A549 (cell line): ENCODE results near the gene LDLRAD4. TPM values are rescaled to one million over a fixed set of nuclear protein-coding genes. Genes with fewer than 3 reads are reported as not detected.

Source experiments
- ATAC-seq, 2 experiments: fragments of 200-7000 bp in 1 of 2; fragments of >200 bp in 1 of 2; cut with Nextera tagmentation in 1 of 2; cut with Tn5 transposase in 1 of 2; 3 replicates each; pipeline versions ENCODE4 v1.8.0 to v1.9.1; 2018 to 2020; ENCODE audit warnings: mild to moderate bottlenecking in 1 of 2, moderate library complexity in 1 of 2
- CTCF ChIA-PET: fragments of 300-600 bp; sonication (Branson Sonifier 250); formaldehyde crosslinking; extraction: SDS; loops from one replicate; lab custom pipeline; 2021; ENCODE audit warnings: antibody characterized with exemption, inconsistent platforms; lab: Yijun Ruan, JAX
- POLR2A ChIA-PET: fragments of 350-600 bp; formaldehyde crosslinking; extraction: SDS; loops from one replicate; lab custom pipeline; 2021; ENCODE audit warnings: antibody characterized with exemption, inconsistent platforms; lab: Yijun Ruan, JAX
- DNase-seq, 2 experiments: peaks; one replicate each; pipeline versions ENCODE4 v3.0.0 to v3.0.0-alpha.2; 2011 to 2016; ENCODE audit warnings: low read depth in 1 of 2, low spot score in 1 of 2
- FAIRE-seq: peaks from 2 replicates; lab custom pipeline; 2011; peaks lifted over from hg19 to GRCh38; lab: Jason Lieb, UNC
- H3K27ac ChIP-seq, 2 experiments: fragments of >200 bp; sonication (Bioruptor Twin); formaldehyde crosslinking; 3 replicates each; pipeline ENCODE4 v1.5.1; 2016 to 2017
- H3K4me1 ChIP-seq: fragments of >200 bp; sonication (Bioruptor Twin); formaldehyde crosslinking; 3 replicates; pipeline ENCODE4 v1.6.1; 2016
- H3K4me2 ChIP-seq: fragments of >200 bp; sonication (Bioruptor Twin); formaldehyde crosslinking; 3 replicates; pipeline ENCODE4 v1.6.1; 2016
- H3K4me3 ChIP-seq: fragments of >200 bp; sonication (Bioruptor Twin); formaldehyde crosslinking; 3 replicates; pipeline ENCODE4 v1.5.1; 2016
- H3K9me3 ChIP-seq: fragments of >200 bp; sonication (Bioruptor Twin); formaldehyde crosslinking; 3 replicates; pipeline ENCODE4 v1.6.1; 2016
- ATOH8 ChIP-seq: fragments of 250-450 bp; sonication (Bioruptor Pico); IDR thresholded peaks from 2 replicates; pipeline ENCODE4 v1.5.0; 2020; ENCODE audit warnings: low read depth, mild to moderate bottlenecking, moderate library complexity
- CBX8 ChIP-seq: fragments of 200-600 bp; sonication (generic); IDR thresholded peaks from 2 replicates; pipeline ENCODE4 v1.6.1; 2016
- CHD4 ChIP-seq: fragments of 200-600 bp; sonication (generic); IDR thresholded peaks from 2 replicates; pipeline ENCODE4 v1.6.1; 2016; ENCODE audit warnings: antibody characterized with exemption, mild to moderate bottlenecking, borderline replicate concordance
- E2F6 ChIP-seq: IDR thresholded peaks from 2 replicates; pipeline ENCODE4 v1.6.1; 2012; ENCODE audit warnings: low read depth, borderline replicate concordance
- EP300 ChIP-seq, 2 experiments: fragments of >200 bp; sonication (Bioruptor Twin); formaldehyde crosslinking; IDR thresholded peaks; 2 replicates in 1 of 2; 3 replicates in 1 of 2; pipeline ENCODE4 v1.6.1; 2016 to 2017
- ESRRA ChIP-seq: fragments of 150-350 bp; IDR thresholded peaks from 2 replicates; pipeline ENCODE4 v1.6.1; 2014; ENCODE audit warnings: mild to moderate bottlenecking, low read length, borderline replicate concordance
- FOSB ChIP-seq: fragments of 250-450 bp; sonication (Bioruptor Pico); IDR thresholded peaks from 2 replicates; pipeline ENCODE4 v1.5.0; 2020; ENCODE audit warnings: mild to moderate bottlenecking, moderate library complexity
- FOSL2 ChIP-seq, 2 experiments: fragments of 450-650 bp in 1 of 2; fragments of >200 bp in 1 of 2; sonication (Bioruptor Twin) in 1 of 2; formaldehyde crosslinking; IDR thresholded peaks; 2 replicates each; pipeline versions ENCODE4 v1.5.0 to v1.6.1; 2016 to 2020; ENCODE audit warnings: mild to moderate bottlenecking in 1 of 2, moderate library complexity in 1 of 2
- HDAC2 ChIP-seq: fragments of 200-600 bp; sonication (generic); IDR thresholded peaks from 2 replicates; pipeline ENCODE4 v1.6.1; 2016
- HES2 ChIP-seq: fragments of >200 bp; sonication (Bioruptor Twin); formaldehyde crosslinking; IDR thresholded peaks from 2 replicates; pipeline ENCODE4 v1.6.1; 2016
- HEYL ChIP-seq: fragments of 250-450 bp; sonication (Bioruptor Pico); IDR thresholded peaks from 2 replicates; pipeline ENCODE4 v1.8.0; 2021; ENCODE audit warnings: mild to moderate bottlenecking, moderate library complexity
- KDM5A ChIP-seq: fragments of 200-600 bp; sonication (generic); IDR thresholded peaks from 2 replicates; pipeline ENCODE4 v1.6.1; 2016; ENCODE audit warnings: antibody characterized with exemption, mild to moderate bottlenecking
- MAFK ChIP-seq: fragments of 450-650 bp; IDR thresholded peaks from 2 replicates; pipeline ENCODE4 v1.6.1; 2014; ENCODE audit not compliant: partially characterized antibody
- MYC ChIP-seq: IDR thresholded peaks from 2 replicates; pipeline ENCODE4 v1.6.1; 2012; ENCODE audit warnings: mild to moderate bottlenecking, inconsistent platforms, low read length, improper control_type of control experiment, borderline replicate concordance
- NR3C1 ChIP-seq: fragments of >200 bp; sonication (Bioruptor Twin); formaldehyde crosslinking; IDR thresholded peaks from 3 replicates; pipeline ENCODE4 v1.6.1; 2017
- PHF8 ChIP-seq: fragments of 200-600 bp; sonication (generic); IDR thresholded peaks from 2 replicates; pipeline ENCODE4 v1.6.1; 2016; ENCODE audit warnings: low read depth, mild to moderate bottlenecking, antibody characterized with exemption, moderate library complexity, borderline replicate concordance
- RFX5 ChIP-seq: fragments of 450-650 bp; IDR thresholded peaks from 2 replicates; pipeline ENCODE4 v1.7.1; 2014; ENCODE audit warnings: antibody characterized with exemption, mild to moderate bottlenecking, moderate library complexity
- SMC3 ChIP-seq: fragments of >200 bp; sonication (Bioruptor Twin); formaldehyde crosslinking; IDR thresholded peaks from 3 replicates; pipeline ENCODE4 v1.6.1; 2018; ENCODE audit warnings: inconsistent platforms
- TP53 ChIP-seq: fragments of 250-450 bp; sonication (Bioruptor Pico); IDR thresholded peaks from 2 replicates; pipeline ENCODE4 v1.5.0; 2021; ENCODE audit warnings: mild to moderate bottlenecking, moderate library complexity
- ZFP36 ChIP-seq: fragments of 450-650 bp; IDR thresholded peaks from 2 replicates; pipeline ENCODE4 v1.6.1; 2014; ENCODE audit warnings: borderline replicate concordance; ENCODE audit not compliant: partially characterized antibody
- ZSCAN20 ChIP-seq: fragments of 250-450 bp; sonication (Bioruptor Pico); IDR thresholded peaks from 2 replicates; pipeline ENCODE4 v1.8.0; 2022; ENCODE audit warnings: mild to moderate bottlenecking, moderate library complexity
- WGBS: methylation state at CpG from one replicate; pipeline ENCODE4 v1.1.6; 2017; ENCODE audit errors: missing lambda C conversion rate; 5-methylcytosine and 5-hydroxymethylcytosine counted together
- polyA plus RNA-seq, 4 experiments: library from polyadenylated mRNA; depleted of rRNA in 3 of 4; stranded (reverse); fragments of >200 nt; fragmentation: RNase III in 1 of 4; extraction: RNeasy Plus Mini Kit Qiagen cat#74134 plus additional on column Dnase treatment in 1 of 4; gene quantifications; 2 replicates in 3 of 4; 3 replicates in 1 of 4; pipeline ENCODE4 v1.2.3, GENCODE V29; 2011 to 2017
- TF ChIP-seq, protein P1 (sequence below): fragments of 200-600 bp; sonication (generic); IDR thresholded peaks from 2 replicates; pipeline ENCODE4 v1.6.1; 2016; ENCODE audit warnings: antibody characterized with exemption, mild to moderate bottlenecking, moderate library complexity

Gene LDLRAD4
- polyA plus RNA-seq, 2 of the 4 experiments (the other 2 are of a cell fraction) = 5.2 to 7.6 TPM

- ATAC-seq = no peak; a peak in 1 of 6 replicates
- ChIA-PET CTCF (interaction anchor here (0.5 kb wide), 1 partner anchor 61 kb away, joined by 3 read pairs; no protein-coding TSS in a partner anchor), POLR2A (no interaction called here)
- TF ChIP-seq E2F6 = no peak
- TF ChIP-seq ESRRA = no peak
- no peak for TF ChIP-seq TP53 (CRISPR knock-in tag)
- no peak for TF ChIP-seq PHF8
- no peak for TF ChIP-seq KDM5A
- no peak for TF ChIP-seq MAFK
- TF ChIP-seq FOSB (CRISPR knock-in tag) = no peak
- no peak for DNase-seq
- WGBS = 71% methylated on average over 8 of the region's 10 CpGs
- no peak for FAIRE-seq
- Histone ChIP-seq H3K4me2 (no peak overlapping the region), H3K4me3 (no peak overlapping the region), H3K9me3 (no peaks in the 10 kb centered on the region), H3K27ac (no peak overlapping the region), H3K4me1 (no peaks in the 10 kb centered on the region)
Measured at GRCh38 chr18:13470516-13471197, 252.1 kb downstream of the LDLRAD4 start.

DNA sequence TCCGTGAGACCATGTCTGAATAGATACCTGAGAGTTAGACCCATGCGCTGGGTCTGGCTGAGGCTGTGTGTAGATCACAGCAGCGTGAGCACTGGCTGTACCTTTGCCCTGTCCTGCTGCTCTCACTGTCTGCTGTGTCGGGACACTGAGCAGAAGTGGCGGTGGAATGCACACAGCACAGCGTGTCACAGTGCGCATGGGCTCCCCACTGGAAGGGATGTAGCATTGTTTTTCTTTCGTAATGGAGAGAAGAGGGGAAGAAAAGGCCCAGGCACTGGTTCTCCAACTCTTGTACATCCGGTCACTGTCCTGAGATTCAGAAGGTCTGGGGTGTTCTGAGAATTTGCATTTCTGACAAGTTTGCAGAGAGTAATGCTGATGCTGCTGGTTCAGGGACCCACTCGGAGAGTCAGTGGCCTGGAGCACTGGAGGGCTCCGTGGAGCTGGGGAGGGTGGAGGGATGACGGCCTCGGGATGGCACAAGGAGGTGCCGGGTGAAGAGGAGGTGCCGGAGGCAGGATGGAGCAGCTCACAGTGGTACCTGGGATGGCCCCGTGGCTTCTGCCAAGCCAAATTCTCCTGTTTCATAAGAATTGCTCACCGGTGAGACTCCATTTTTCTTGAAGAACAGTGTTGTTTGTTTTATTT lies 252.8 kb downstream of the LDLRAD4 start:
- ATAC-seq = no peak
- no peak overlapping the region for H3K4me2 ChIP-seq
- no peaks in the 10 kb centered on the region for H3K9me3 ChIP-seq
- H3K4me3 ChIP-seq = no peak overlapping the region
- 79% methylated on average over 14 of the region's 17 CpGs for WGBS
- no peak overlapping the region for H3K27ac ChIP-seq
- H3K4me1 ChIP-seq = no peaks in the 10 kb centered on the region
- ChIA-PET POLR2A (no interaction called here), CTCF (no interaction called here)
- no peak for FAIRE-seq
- TF ChIP-seq MAFK (no peak), RFX5 (no peak), ZFP36 (no peak), ZSCAN20 (no peak), SMC3 (no peak), HEYL (CRISPR knock-in tag) (no peak), HES2 (no peak)
- DNase-seq = no peak

DNA sequence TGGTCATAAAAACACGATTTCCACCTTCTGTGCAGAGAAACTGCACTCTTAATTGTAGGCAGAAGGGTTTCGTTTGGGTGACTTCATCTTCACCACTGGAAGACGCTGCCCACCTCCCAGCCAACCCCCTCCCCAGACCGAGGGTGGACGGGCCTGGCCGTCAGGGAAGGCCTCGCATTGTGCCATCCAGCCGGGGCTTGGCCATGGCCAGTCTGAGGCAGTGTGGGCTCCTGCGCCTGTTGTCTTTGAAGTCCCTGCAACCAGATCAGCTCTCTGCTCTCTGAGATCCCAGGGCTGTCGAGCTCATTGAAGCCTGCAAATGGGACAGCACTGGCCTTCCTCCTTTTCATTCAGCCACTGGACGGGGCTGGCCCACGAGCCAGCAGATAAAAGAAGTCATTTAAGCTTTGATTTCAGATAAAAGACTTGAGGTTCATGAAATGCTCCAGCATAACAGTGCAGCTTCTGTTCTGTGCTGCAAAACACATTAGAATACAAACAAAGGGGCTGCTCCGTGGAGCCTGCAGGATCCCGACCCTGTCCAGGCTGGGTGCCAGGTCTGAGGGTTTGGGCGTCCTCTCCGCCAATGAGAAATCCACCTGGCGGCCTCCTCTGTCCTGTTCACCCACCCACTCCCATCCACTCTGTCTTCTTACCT lies 253.5 kb downstream of the LDLRAD4 start:
- no peak for DNase-seq
- H3K9me3 ChIP-seq = no peaks in the 10 kb centered on the region
- no peaks in the 10 kb centered on the region for H3K4me1 ChIP-seq
- no peak overlapping the region for H3K4me2 ChIP-seq
- ATAC-seq = no peak
- no peak overlapping the region for H3K27ac ChIP-seq
- 66% methylated on average over 11 of the region's 17 CpGs for WGBS
- no peak for FAIRE-seq
- ChIA-PET POLR2A (no interaction called here), CTCF (no interaction called here)
- H3K4me3 ChIP-seq = no peak overlapping the region
- no peak for TF ChIP-seq CBX8
- TF ChIP-seq ATOH8 (CRISPR knock-in tag) = no peak
- TF ChIP-seq FOSB (CRISPR knock-in tag) = no peak
- TF ChIP-seq CHD4 = no peak
- no peak for TF ChIP-seq HDAC2
- TF ChIP-seq FOSL2 (IDR thresholded peaks at IDR 0.05) = no peak
- TF ChIP-seq FOSL2 (CRISPR knock-in tag; IDR thresholded peaks at IDR 0.05) = no peak
- no peak for TF ChIP-seq MYC
- TF ChIP-seq, protein P1, sequence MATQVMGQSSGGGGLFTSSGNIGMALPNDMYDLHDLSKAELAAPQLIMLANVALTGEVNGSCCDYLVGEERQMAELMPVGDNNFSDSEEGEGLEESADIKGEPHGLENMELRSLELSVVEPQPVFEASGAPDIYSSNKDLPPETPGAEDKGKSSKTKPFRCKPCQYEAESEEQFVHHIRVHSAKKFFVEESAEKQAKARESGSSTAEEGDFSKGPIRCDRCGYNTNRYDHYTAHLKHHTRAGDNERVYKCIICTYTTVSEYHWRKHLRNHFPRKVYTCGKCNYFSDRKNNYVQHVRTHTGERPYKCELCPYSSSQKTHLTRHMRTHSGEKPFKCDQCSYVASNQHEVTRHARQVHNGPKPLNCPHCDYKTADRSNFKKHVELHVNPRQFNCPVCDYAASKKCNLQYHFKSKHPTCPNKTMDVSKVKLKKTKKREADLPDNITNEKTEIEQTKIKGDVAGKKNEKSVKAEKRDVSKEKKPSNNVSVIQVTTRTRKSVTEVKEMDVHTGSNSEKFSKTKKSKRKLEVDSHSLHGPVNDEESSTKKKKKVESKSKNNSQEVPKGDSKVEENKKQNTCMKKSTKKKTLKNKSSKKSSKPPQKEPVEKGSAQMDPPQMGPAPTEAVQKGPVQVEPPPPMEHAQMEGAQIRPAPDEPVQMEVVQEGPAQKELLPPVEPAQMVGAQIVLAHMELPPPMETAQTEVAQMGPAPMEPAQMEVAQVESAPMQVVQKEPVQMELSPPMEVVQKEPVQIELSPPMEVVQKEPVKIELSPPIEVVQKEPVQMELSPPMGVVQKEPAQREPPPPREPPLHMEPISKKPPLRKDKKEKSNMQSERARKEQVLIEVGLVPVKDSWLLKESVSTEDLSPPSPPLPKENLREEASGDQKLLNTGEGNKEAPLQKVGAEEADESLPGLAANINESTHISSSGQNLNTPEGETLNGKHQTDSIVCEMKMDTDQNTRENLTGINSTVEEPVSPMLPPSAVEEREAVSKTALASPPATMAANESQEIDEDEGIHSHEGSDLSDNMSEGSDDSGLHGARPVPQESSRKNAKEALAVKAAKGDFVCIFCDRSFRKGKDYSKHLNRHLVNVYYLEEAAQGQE = no peak
- TF ChIP-seq NR3C1 = no peak
- no peak for TF ChIP-seq ESRRA
- TF ChIP-seq EP300 (IDR thresholded peaks at IDR 0.05) = no peak
